Measurements from ENCODE around the gene LRRC1. TPM values are rescaled to one million over a fixed set of nuclear protein-coding genes. Genes with fewer than 3 reads are reported as not detected.

The LRRC1 gene
- total and polyA plus RNA-seq, 4 donors: 0.36 to 6.4 (median 0.94) TPM

- TF ChIP-seq FOXA1 (IDR thresholded peaks at IDR 0.05) (no peak), JUND (IDR thresholded peaks at IDR 0.05) (no peak), ZBTB33 (IDR thresholded peaks at IDR 0.05) (no peak), HNF4A (conservative IDR thresholded peaks at IDR 0.05) (no peak), HNF4G (IDR thresholded peaks at IDR 0.05) (no peak), SP1 (IDR thresholded peaks at IDR 0.05) (no peak), EGR1 (IDR thresholded peaks at IDR 0.05; ENCODE audit: low read depth in 2 of 2) (no peak), FOXA2 (IDR thresholded peaks at IDR 0.05) (no peak), TAF1 (conservative IDR thresholded peaks at IDR 0.05) (no peak), RAD21 (IDR thresholded peaks at IDR 0.05) (no peak), CTCF (IDR thresholded peaks at IDR 0.05; ENCODE audit: low read depth, low read length, missing input control) (no peak), YY1 (IDR thresholded peaks at IDR 0.05) (no peak), GABPA (IDR thresholded peaks at IDR 0.05 in 1 of 2, conservative IDR thresholded peaks at IDR 0.05 in 1 of 2) (no peak), NR2F2 (IDR thresholded peaks at IDR 0.05) (no peak), RXRA (IDR thresholded peaks at IDR 0.05) (no peak)
- TF ChIP-seq, protein P1, sequence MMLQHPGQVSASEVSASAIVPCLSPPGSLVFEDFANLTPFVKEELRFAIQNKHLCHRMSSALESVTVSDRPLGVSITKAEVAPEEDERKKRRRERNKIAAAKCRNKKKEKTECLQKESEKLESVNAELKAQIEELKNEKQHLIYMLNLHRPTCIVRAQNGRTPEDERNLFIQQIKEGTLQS (IDR thresholded peaks at IDR 0.05): no peak
- TF ChIP-seq, protein P2, sequence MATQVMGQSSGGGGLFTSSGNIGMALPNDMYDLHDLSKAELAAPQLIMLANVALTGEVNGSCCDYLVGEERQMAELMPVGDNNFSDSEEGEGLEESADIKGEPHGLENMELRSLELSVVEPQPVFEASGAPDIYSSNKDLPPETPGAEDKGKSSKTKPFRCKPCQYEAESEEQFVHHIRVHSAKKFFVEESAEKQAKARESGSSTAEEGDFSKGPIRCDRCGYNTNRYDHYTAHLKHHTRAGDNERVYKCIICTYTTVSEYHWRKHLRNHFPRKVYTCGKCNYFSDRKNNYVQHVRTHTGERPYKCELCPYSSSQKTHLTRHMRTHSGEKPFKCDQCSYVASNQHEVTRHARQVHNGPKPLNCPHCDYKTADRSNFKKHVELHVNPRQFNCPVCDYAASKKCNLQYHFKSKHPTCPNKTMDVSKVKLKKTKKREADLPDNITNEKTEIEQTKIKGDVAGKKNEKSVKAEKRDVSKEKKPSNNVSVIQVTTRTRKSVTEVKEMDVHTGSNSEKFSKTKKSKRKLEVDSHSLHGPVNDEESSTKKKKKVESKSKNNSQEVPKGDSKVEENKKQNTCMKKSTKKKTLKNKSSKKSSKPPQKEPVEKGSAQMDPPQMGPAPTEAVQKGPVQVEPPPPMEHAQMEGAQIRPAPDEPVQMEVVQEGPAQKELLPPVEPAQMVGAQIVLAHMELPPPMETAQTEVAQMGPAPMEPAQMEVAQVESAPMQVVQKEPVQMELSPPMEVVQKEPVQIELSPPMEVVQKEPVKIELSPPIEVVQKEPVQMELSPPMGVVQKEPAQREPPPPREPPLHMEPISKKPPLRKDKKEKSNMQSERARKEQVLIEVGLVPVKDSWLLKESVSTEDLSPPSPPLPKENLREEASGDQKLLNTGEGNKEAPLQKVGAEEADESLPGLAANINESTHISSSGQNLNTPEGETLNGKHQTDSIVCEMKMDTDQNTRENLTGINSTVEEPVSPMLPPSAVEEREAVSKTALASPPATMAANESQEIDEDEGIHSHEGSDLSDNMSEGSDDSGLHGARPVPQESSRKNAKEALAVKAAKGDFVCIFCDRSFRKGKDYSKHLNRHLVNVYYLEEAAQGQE (IDR thresholded peaks at IDR 0.05): no peak
- TF ChIP-seq, protein P3, sequence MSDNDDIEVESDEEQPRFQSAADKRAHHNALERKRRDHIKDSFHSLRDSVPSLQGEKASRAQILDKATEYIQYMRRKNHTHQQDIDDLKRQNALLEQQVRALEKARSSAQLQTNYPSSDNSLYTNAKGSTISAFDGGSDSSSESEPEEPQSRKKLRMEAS (IDR thresholded peaks at IDR 0.05): no peak
- Histone ChIP-seq H3K9ac (ENCODE audit: low read depth in 1 of 2, low read length in 2 of 2) (no peak overlapping the region), H3K27me3 (ENCODE audit: control insufficient read depth in 4 of 4, insufficient read depth in 4 of 4, low read length in 3 of 4) (peaks cover 0 to under 1% (median 0%) of the 10 kb centered on the region in 4 donors), H3K27ac (ENCODE audit: low read depth in 1 of 2, low read length in 2 of 2) (no peak overlapping the region), H3K36me3 (ENCODE audit: control insufficient read depth in 4 of 4, insufficient read depth in 3 of 4, low read depth in 1 of 4, low read length in 3 of 4) (no peaks in the 10 kb centered on the region), H3K9me3 (ENCODE audit: control insufficient read depth in 4 of 4, low read length in 3 of 4) (no peaks in the 10 kb centered on the region), H3K4me1 (ENCODE audit: control insufficient read depth in 4 of 4, insufficient read depth in 4 of 4, low read length in 3 of 4) (no peaks in the 10 kb centered on the region), H3K4me3 (ENCODE audit: low read depth in 1 of 3, low read length in 3 of 3) (no peak overlapping the region)
- no peak for DNase-seq (ENCODE audit: low spot score)
- WGBS: 57% methylated on average over 3 of the region's 3 CpGs
These were observed 64.1 kb downstream of the LRRC1 start for GRCh38 chr6:53858913-53859312.

Data from liver (tissue), 9 donors.